Measurements from ENCODE around the gene CSF1.

CSF1 gene

DNA sequence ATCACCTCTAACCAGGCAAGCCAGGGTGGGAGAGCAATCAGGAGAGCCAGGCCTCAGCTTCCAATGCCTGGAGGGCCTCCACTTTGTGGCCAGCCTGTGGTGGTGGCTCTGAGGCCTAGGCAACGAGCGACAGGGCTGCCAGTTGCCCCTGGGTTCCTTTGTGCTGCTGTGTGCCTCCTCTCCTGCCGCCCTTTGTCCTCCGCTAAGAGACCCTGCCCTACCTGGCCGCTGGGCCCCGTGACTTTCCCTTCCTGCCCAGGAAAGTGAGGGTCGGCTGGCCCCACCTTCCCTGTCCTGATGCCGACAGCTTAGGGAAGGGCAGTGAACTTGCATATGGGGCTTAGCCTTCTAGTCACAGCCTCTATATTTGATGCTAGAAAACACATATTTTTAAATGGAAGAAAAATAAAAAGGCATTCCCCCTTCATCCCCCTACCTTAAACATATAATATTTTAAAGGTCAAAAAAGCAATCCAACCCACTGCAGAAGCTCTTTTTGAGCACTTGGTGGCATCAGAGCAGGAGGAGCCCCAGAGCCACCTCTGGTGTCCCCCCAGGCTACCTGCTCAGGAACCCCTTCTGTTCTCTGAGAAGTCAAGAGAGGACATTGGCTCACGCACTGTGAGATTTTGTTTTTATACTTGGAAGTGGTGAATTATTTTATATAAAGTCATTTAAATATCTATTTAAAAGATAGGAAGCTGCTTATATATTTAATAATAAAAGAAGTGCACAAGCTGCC is 19.8 kb downstream of the CSF1 start:
- DNase-seq (ENCODE audit: insufficient read length, low spot score): no peak
- TF ChIP-seq TAF1 (IDR thresholded peaks at IDR 0.05; ENCODE audit: low read depth, low read length) (no peak), POLR2AphosphoS5 (IDR thresholded peaks at IDR 0.05; ENCODE audit: low read depth, low read length) (no peak), POU2F2 (IDR thresholded peaks at IDR 0.05; ENCODE audit: low read depth, low read length) (no peak), SPI1 (IDR thresholded peaks at IDR 0.05; ENCODE audit: low read depth, low read length) (no peak), PAX5 (IDR thresholded peaks at IDR 0.05; ENCODE audit: insufficient read depth, low read length, severe bottlenecking) (no peak), POLR2A (IDR thresholded peaks at IDR 0.05; ENCODE audit: low read depth, low read length) (no peak)

DNA sequence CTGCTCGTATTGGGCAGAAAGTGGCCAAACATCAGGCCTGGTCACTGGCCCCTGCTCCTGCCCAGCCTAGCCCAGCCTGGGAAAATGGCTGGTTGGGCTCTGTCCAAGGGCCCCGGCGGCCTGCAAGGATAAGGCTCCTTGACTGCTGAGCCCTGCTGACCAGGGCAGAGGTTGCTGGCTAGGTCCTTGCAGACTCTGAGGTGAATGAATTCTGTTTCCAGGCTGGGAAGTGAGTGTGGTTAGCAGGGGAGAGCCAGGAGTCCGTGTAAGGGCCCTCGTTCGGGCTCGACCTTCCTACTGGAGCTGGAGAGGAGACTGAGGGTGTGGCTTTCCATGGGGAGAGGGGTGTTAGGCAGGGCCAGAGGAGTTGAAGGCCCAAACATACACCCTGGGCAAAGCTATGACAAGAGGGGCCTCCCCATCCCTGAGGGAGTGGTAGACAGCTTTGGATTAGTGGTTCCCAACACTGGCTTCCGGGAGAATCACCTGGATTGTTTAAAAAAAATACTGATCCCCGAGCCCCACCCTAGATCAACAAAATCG is 20.6 kb downstream of the CSF1 start:
- FAIRE-seq (no peak), DNase-seq (ENCODE audit: insufficient read length, low spot score) (no peak)
- TF ChIP-seq POU2F2 (IDR thresholded peaks at IDR 0.05; ENCODE audit: low read depth, low read length) (no peak), POLR2A (IDR thresholded peaks at IDR 0.05; ENCODE audit: low read depth, low read length) (no peak), POLR2AphosphoS5 (IDR thresholded peaks at IDR 0.05; ENCODE audit: low read depth, low read length) (no peak), SPI1 (IDR thresholded peaks at IDR 0.05; ENCODE audit: low read depth, low read length) (no peak), TAF1 (IDR thresholded peaks at IDR 0.05; ENCODE audit: low read depth, low read length) (no peak), PAX5 (IDR thresholded peaks at IDR 0.05; ENCODE audit: insufficient read depth, low read length, severe bottlenecking) (no peak)

More for the DNA sequence above, 19.8 kb downstream of the CSF1 start:
- FAIRE-seq: no peak

DNA sequence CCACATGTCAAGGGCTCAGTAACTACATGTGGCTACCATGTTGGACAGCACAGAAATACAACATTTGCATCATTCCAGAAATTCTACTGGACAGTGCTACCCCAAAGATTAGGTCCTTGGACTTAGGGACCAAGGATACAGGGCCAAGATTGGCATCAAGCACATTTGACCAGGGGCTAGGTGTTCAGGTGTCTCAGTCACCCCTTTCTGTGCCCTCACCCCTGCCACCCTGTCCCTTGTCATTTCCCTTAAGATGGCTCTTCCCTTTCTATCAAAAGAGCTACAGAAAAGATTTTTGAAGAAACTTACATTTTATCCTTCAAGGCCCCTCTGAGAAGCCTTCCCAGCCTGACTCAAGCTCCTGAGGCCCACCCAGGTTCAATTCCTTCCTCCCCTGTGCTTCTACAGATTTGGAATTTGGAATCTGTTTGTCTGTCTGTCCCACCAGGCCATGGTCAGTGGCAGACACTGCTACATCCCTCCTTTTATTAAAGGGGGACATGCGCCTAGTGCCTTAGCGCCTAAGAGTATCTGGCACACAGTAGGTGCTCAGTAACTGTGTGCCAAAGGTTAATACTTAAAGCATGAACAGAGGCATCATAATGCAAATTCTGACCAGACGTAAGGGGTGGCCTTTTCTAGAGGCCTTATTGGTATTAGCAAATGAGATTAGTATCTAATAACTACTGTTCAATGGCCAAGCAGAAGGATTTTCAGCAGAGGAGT is 21.4 kb downstream of the CSF1 start:
- FAIRE-seq (no peak), DNase-seq (ENCODE audit: insufficient read length, low spot score) (no peak)
- TF ChIP-seq PAX5 (IDR thresholded peaks at IDR 0.05; ENCODE audit: insufficient read depth, low read length, severe bottlenecking) (no peak), POLR2AphosphoS5 (IDR thresholded peaks at IDR 0.05; ENCODE audit: low read depth, low read length) (no peak), POLR2A (IDR thresholded peaks at IDR 0.05; ENCODE audit: low read depth, low read length) (no peak), SPI1 (IDR thresholded peaks at IDR 0.05; ENCODE audit: low read depth, low read length) (no peak), POU2F2 (IDR thresholded peaks at IDR 0.05; ENCODE audit: low read depth, low read length) (no peak), TAF1 (IDR thresholded peaks at IDR 0.05; ENCODE audit: low read depth, low read length) (no peak)

DNA sequence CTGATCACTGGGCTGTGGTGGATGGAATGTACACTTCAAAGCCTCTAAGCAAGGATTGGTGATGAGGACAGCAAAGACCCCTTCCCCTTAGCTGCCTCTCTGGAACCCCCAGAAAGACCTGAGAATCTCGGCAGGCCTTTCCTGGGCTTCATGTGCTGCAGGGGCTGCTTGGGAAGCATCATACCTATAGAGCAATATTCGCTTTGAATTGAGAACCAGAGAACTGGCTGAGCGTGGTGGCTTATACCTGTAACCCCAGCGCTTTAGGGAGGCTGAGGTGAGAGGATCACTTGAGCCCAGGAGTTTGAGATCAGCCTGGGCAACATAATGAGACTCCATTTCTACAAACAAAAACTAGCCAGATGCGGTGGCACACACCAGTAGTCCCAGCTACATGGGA is 22.0 kb downstream of the CSF1 start:
- DNase-seq (ENCODE audit: insufficient read length, low spot score) (no peak), FAIRE-seq (no peak)
- TF ChIP-seq POLR2A (IDR thresholded peaks at IDR 0.05; ENCODE audit: low read depth, low read length) (no peak), SPI1 (IDR thresholded peaks at IDR 0.05; ENCODE audit: low read depth, low read length) (no peak), PAX5 (IDR thresholded peaks at IDR 0.05; ENCODE audit: insufficient read depth, low read length, severe bottlenecking) (no peak), TAF1 (IDR thresholded peaks at IDR 0.05; ENCODE audit: low read depth, low read length) (no peak), POLR2AphosphoS5 (IDR thresholded peaks at IDR 0.05; ENCODE audit: low read depth, low read length) (no peak), POU2F2 (IDR thresholded peaks at IDR 0.05; ENCODE audit: low read depth, low read length) (no peak)

GRCh38 chr1:109933856-109934711 is 23.4 kb downstream of the CSF1 start:
- DNase-seq (ENCODE audit: insufficient read length, low spot score): no peak
- FAIRE-seq: no peak
- TF ChIP-seq SPI1 (IDR thresholded peaks at IDR 0.05; ENCODE audit: low read depth, low read length) (no peak), POLR2A (IDR thresholded peaks at IDR 0.05; ENCODE audit: low read depth, low read length) (no peak)

- TF ChIP-seq POLR2AphosphoS5 (IDR thresholded peaks at IDR 0.05; ENCODE audit: low read depth, low read length) (no peak), SPI1 (IDR thresholded peaks at IDR 0.05; ENCODE audit: low read depth, low read length) (no peak), PAX5 (IDR thresholded peaks at IDR 0.05; ENCODE audit: insufficient read depth, low read length, severe bottlenecking) (no peak)
- DNase-seq (ENCODE audit: insufficient read length, low spot score): no peak
These were observed 24.8 kb downstream of the CSF1 start for GRCh38 chr1:109935451-109935900.

DNA sequence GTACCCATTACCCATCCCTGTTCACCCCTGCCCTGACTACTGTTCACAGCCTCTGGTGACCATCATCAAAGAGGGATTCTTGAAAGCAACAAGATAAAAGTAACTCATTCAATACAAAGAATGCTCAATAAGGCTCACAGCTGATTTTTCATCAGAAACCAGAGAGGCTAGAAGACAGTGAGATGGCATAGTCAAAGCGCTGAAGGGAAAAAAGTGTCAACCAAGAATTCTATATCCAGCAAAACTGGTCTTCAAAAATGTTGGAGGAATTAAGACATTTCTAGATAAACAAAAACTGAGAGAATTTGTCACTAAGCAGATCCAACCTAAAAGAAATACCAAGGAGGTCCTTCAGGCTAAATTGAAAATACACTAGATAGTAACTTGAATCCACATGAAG is 27.1 kb downstream of the CSF1 start:
- DNase-seq (ENCODE audit: insufficient read length, low spot score) (no peak), FAIRE-seq (no peak)
- TF ChIP-seq SPI1 (IDR thresholded peaks at IDR 0.05; ENCODE audit: low read depth, low read length): no peak
- TF ChIP-seq TAF1 (IDR thresholded peaks at IDR 0.05; ENCODE audit: low read depth, low read length): no peak
- TF ChIP-seq POU2F2 (IDR thresholded peaks at IDR 0.05; ENCODE audit: low read depth, low read length): no peak
- TF ChIP-seq POLR2A (IDR thresholded peaks at IDR 0.05; ENCODE audit: low read depth, low read length): no peak
- no peak for TF ChIP-seq PAX5 (IDR thresholded peaks at IDR 0.05; ENCODE audit: insufficient read depth, low read length, severe bottlenecking)
- TF ChIP-seq POLR2AphosphoS5 (IDR thresholded peaks at IDR 0.05; ENCODE audit: low read depth, low read length): no peak

More at GRCh38 chr1:109935451-109935900, 24.8 kb downstream of the CSF1 start:
- no peak for FAIRE-seq

DNA sequence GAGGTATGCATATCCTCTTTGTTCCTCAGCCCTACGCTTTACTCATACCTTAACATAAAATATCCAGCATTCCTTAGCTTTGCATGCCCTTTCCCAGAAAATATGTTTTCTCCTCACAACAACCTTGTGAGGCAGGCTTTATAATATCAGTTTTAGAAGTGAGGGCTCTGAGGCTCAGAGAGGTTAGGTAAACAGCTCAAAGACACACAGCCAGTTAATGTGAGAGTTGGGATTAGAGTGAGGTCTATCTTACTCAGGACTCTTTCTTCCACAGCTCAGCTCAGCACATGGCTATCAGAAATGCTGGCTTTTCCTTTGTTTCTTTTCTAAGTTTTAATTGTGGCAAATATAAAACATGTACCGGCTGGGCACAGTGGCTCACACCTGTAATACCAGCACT is 27.9 kb downstream of the CSF1 start:
- FAIRE-seq (no peak), DNase-seq (ENCODE audit: insufficient read length, low spot score) (no peak)
- TF ChIP-seq POLR2AphosphoS5 (IDR thresholded peaks at IDR 0.05; ENCODE audit: low read depth, low read length): no peak
- no peak for TF ChIP-seq PAX5 (IDR thresholded peaks at IDR 0.05; ENCODE audit: insufficient read depth, low read length, severe bottlenecking)
- TF ChIP-seq POLR2A (IDR thresholded peaks at IDR 0.05; ENCODE audit: low read depth, low read length): no peak
- no peak for TF ChIP-seq TAF1 (IDR thresholded peaks at IDR 0.05; ENCODE audit: low read depth, low read length)
- no peak for TF ChIP-seq POU2F2 (IDR thresholded peaks at IDR 0.05; ENCODE audit: low read depth, low read length)
- no peak for TF ChIP-seq SPI1 (IDR thresholded peaks at IDR 0.05; ENCODE audit: low read depth, low read length)

- FAIRE-seq (no peak), DNase-seq (ENCODE audit: insufficient read length, low spot score) (no peak)
- no peak for TF ChIP-seq PAX5 (IDR thresholded peaks at IDR 0.05; ENCODE audit: insufficient read depth, low read length, severe bottlenecking)
- TF ChIP-seq POLR2AphosphoS5 (IDR thresholded peaks at IDR 0.05; ENCODE audit: low read depth, low read length): no peak
- TF ChIP-seq POU2F2 (IDR thresholded peaks at IDR 0.05; ENCODE audit: low read depth, low read length): no peak
- no peak for TF ChIP-seq TAF1 (IDR thresholded peaks at IDR 0.05; ENCODE audit: low read depth, low read length)
- TF ChIP-seq SPI1 (IDR thresholded peaks at IDR 0.05; ENCODE audit: low read depth, low read length): no peak
These were observed 31.8 kb downstream of the CSF1 start for GRCh38 chr1:109942434-109942833.
